ENCODE measurements around the gene CD2BP2.

DNA sequence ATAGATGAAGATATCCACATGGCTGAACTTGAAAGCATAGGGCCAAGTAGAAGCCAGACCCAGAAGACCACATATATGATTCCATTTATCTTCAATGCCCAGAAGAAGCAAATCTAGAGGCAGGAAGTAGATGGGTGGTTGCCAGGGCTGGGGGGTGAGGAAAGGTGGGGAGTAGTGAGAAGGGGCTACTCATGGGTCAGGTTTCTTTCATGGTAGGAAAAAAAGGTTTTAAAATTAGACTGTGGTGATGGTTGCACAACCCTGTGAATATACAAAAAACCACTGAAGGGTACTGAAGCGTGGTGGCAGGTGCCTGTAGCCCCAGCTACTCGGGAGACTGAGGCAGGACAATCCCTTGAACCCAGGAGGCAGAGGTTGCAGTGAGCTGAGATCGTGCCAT is 5.4 kb downstream of the CD2BP2 start:
- TF ChIP-seq EZH2 (IDR thresholded peaks at IDR 0.05; ENCODE audit: borderline replicate concordance, low read depth, low read length, poor library complexity, severe bottlenecking), result no peak
- TF ChIP-seq, protein P1, sequence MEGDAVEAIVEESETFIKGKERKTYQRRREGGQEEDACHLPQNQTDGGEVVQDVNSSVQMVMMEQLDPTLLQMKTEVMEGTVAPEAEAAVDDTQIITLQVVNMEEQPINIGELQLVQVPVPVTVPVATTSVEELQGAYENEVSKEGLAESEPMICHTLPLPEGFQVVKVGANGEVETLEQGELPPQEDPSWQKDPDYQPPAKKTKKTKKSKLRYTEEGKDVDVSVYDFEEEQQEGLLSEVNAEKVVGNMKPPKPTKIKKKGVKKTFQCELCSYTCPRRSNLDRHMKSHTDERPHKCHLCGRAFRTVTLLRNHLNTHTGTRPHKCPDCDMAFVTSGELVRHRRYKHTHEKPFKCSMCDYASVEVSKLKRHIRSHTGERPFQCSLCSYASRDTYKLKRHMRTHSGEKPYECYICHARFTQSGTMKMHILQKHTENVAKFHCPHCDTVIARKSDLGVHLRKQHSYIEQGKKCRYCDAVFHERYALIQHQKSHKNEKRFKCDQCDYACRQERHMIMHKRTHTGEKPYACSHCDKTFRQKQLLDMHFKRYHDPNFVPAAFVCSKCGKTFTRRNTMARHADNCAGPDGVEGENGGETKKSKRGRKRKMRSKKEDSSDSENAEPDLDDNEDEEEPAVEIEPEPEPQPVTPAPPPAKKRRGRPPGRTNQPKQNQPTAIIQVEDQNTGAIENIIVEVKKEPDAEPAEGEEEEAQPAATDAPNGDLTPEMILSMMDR (conservative IDR thresholded peaks at IDR 0.05; ENCODE audit: low read depth, low read length), result no peak

All from A673 (cell line).